CD4-positive, alpha-beta T cell treated with Interleukin-2 at 100 ng/mL for 4 hours (primary cell): Measurements from ENCODE around the gene ALOX12.
A peak's percentile ranks its signal among the peaks of the same experiment; 100 is the strongest.

Source experiments
- DNase-seq: peaks from one replicate; pipeline ENCODE4 v3.0.0-alpha.2; 2020; ENCODE audit warnings: low spot score

ALOX12 gene

GRCh38 chr17:7022781-7023571 is 27.1 kb downstream of the ALOX12 start, which contains the start of gene BCL6B:
Gene BCL6B (plus strand): TSS chr17:7023050. CDS start chr17:7023672, 622 bp downstream.
- DNase-seq = no peak

GRCh38 chr17:7023576-7024401 is 27.9 kb downstream of the ALOX12 start:
- peak; percentile 96 for DNase-seq

GRCh38 chr17:7024402-7024785 is 28.5 kb downstream of the ALOX12 start:
- no peak for DNase-seq

- DNase-seq = no peak
Observed at GRCh38 chr17:7025245-7025644, 29.4 kb downstream of the ALOX12 start.

- no peak for DNase-seq
Observed at GRCh38 chr17:7026471-7027115, 30.7 kb downstream of the ALOX12 start.

GRCh38 chr17:7027335-7027734 is 31.5 kb downstream of the ALOX12 start:
- no peak for DNase-seq

- DNase-seq = no peak
Observed at GRCh38 chr17:7029096-7029495, 33.2 kb downstream of the ALOX12 start.

- DNase-seq = peak; percentile 42
Observed at GRCh38 chr17:7029659-7030058, 33.8 kb downstream of the ALOX12 start.

GRCh38 chr17:7034955-7035590 is 39.2 kb downstream of the ALOX12 start:
- peak; percentile 54 for DNase-seq

GRCh38 chr17:7035591-7036368 is 39.9 kb downstream of the ALOX12 start, which contains the start of gene SLC16A13:
Gene SLC16A13 (plus strand): TSS chr17:7036015. CDS start chr17:7036383, 368 bp downstream.
- peak; percentile 99 for DNase-seq

GRCh38 chr17:7038025-7038862 is 42.4 kb downstream of the ALOX12 start:
- no peak for DNase-seq

- DNase-seq = no peak
Observed at GRCh38 chr17:7039832-7040231, 44.0 kb downstream of the ALOX12 start.

GRCh38 chr17:7041607-7042500 is 46.0 kb downstream of the ALOX12 start:
- DNase-seq = no peak

GRCh38 chr17:7042501-7043181 is 46.8 kb downstream of the ALOX12 start:
- DNase-seq = peak; percentile 35

GRCh38 chr17:7043182-7043496 is 47.3 kb downstream of the ALOX12 start:
- DNase-seq = no peak

GRCh38 chr17:7043497-7044198 is 47.8 kb downstream of the ALOX12 start, which contains the start of gene SLC16A11:
Gene SLC16A11 (minus strand): TSS chr17:7044092. CDS start chr17:7043513, 579 bp downstream.
- DNase-seq = no peak

- DNase-seq = peak; percentile 84
Observed at GRCh38 chr17:7045492-7046126, 49.8 kb downstream of the ALOX12 start.
